ENCODE measurements around the gene FRAT1. TPM values are rescaled to one million over a fixed set of nuclear protein-coding genes. Genes with fewer than 3 reads are reported as not detected.

The FRAT1 gene
- total and polyA plus RNA-seq, 11 donors: 1.1 to 5.2 (median 4.3) TPM

DNA sequence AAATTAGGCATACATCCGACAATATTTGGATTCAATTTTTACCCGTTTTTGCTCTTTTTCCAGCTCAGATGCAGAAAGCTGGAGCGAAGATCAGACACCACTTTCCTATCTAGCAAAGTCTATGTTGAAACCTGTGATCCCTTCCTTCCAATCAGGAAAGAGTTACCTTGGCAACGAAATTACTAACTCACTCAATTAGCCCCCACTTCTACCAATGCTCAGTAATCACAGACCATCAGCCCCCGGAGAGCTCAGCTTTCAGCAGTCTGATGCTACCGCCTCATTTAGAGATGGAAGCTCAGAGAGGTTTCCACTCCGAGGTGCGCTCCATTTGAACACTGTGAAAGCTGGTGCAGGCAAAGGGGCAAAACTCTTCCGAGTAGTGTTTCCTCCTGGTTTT is 6.7 kb downstream of the FRAT1 start:
- DNase-seq (no peak), ATAC-seq (no peak)
- intact Hi-C loops (cut with DNase I): loop anchor here in 2 of 10 donors (5.0 to 10.0 kb wide), 2 partner anchors 33 to 51 kb away; partner anchors contain the start of gene ARHGAP19 (in 1 of the 2)
- no peak for TF ChIP-seq POLR2A (IDR thresholded peaks at IDR 0.05)
- TF ChIP-seq, protein P1, sequence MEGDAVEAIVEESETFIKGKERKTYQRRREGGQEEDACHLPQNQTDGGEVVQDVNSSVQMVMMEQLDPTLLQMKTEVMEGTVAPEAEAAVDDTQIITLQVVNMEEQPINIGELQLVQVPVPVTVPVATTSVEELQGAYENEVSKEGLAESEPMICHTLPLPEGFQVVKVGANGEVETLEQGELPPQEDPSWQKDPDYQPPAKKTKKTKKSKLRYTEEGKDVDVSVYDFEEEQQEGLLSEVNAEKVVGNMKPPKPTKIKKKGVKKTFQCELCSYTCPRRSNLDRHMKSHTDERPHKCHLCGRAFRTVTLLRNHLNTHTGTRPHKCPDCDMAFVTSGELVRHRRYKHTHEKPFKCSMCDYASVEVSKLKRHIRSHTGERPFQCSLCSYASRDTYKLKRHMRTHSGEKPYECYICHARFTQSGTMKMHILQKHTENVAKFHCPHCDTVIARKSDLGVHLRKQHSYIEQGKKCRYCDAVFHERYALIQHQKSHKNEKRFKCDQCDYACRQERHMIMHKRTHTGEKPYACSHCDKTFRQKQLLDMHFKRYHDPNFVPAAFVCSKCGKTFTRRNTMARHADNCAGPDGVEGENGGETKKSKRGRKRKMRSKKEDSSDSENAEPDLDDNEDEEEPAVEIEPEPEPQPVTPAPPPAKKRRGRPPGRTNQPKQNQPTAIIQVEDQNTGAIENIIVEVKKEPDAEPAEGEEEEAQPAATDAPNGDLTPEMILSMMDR (IDR thresholded peaks at IDR 0.05): no peak
- peaks cover 0 to 21% (median 14%) of the 10 kb centered on the region in 9 donors for H3K36me3 ChIP-seq
- H3K27ac ChIP-seq: no peak overlapping the region
- H3K9me3 ChIP-seq: no peaks in the 10 kb centered on the region
- H3K27me3 ChIP-seq: no peaks in the 10 kb centered on the region
- H3K4me1 ChIP-seq: peaks cover 0 to 65% (median 16%) of the 10 kb centered on the region in 12 donors
- WGBS, 4 donors: 84 to 92% (median 88%) methylated on average over 9 of the region's 9 CpGs
- no peak overlapping the region for H3K4me3 ChIP-seq

DNA sequence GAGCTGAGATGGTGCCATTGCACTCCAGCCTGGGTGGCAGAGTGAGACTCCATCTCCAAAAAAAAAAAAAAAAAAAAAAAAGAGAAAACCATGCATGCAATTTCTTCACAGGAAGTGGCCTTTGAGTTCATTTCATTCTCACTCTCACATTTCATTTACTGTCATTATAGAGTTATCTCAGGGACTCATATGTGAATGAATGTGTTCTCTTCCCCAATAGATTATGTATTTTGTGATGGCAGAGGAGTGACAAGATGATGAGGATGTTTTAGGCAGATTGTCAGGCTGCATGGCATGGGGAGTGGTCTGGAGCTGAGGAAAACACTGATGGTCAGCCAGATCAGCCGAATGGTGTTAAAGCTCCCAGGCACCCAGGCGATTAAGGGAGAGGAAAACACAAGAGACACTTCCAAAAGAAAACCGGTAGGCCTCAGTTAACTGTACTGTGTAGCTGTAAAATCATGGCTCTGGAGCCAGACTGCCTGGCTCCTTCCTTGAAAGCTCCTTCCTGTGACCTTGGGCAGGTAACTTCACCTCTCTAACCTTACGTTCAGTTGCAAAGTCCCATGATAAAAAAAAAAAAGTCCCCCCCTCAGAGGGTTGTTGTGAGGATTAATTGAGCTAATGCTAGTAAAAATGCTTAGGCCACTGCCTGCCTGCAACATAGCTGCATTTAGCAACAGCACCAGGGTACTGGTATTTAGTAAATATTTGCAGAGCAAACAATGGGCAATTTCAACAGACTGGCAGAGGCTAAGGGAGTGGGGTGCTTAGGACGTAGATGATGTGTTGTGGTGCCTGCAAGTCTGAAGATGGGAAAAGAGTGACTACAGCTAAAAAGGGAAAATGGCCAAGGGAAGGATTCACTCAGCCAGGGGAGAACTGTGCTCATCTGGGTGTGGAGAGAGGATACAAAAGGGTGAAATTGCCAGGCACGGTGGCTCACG is 8.6 kb downstream of the FRAT1 start:
- H3K36me3 ChIP-seq: peaks cover 0 to 21% (median 15%) of the 10 kb centered on the region in 9 donors
- H3K27ac ChIP-seq: no peak overlapping the region
- intact Hi-C loops (cut with DNase I): loop anchor here in 2 of 10 donors (5.0 to 10.0 kb wide), 2 partner anchors 35 to 53 kb away; partner anchors contain the start of gene ARHGAP19 (in 1 of the 2)
- ATAC-seq (no peak), DNase-seq (no peak)
- 83 to 86% (median 85%) methylated on average over 7 of the region's 7 CpGs for WGBS, 4 donors
- H3K4me3 ChIP-seq: no peak overlapping the region
- TF ChIP-seq, protein P1 (IDR thresholded peaks at IDR 0.05): no peak
- no peak for TF ChIP-seq POLR2A (IDR thresholded peaks at IDR 0.05)
- no peaks in the 10 kb centered on the region for H3K27me3 ChIP-seq
- no peaks in the 10 kb centered on the region for H3K9me3 ChIP-seq
- peaks cover 2 to 65% (median 26%) of the 10 kb centered on the region in 12 donors for H3K4me1 ChIP-seq

DNA sequence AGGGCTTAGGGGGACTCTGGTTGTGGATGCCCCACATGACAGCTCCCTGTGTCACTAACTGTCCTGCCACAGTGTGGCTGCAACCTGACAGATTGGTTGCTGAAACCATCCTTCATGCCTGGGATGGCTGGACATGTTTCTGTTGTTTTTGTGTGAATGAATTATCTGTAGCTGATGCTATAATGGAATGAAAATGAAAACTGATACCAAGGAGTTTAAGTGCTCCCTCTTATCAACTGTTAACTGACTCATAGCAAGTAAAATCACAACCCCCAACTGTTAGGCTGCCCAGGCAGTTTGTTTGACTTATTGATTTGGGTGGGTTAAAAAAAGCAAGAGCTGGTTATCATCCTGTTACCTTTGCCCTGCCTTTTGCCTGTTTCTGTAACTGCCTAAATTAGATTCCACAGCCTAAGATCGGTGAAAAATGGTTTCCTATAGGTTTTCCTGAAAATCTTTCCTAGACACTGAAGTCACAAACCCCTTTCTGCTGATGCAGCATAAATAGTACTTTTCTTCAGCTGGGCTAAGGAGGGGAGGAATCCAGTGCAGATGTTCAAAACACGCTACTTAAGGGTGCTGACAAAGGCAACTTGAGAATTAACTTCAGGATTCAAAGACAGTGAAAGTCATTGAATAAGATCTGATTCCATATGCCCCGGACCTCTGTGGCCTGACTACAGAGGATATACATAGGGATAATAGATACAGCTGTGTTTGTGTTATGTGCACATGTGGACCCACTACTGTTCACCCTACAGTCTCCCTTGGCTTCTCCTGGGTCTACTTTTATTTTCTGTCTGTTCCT is 9.8 kb downstream of the FRAT1 start:
- intact Hi-C loops (cut with DNase I): loop anchor here in 2 of 10 donors (5.0 to 10.0 kb wide), 2 partner anchors 37 to 54 kb away; partner anchors contain the start of gene ARHGAP19 (in 1 of the 2)
- H3K27me3 ChIP-seq: no peaks in the 10 kb centered on the region
- no peak overlapping the region for H3K27ac ChIP-seq
- H3K4me3 ChIP-seq: no peak overlapping the region
- ATAC-seq: no peak
- no peak for DNase-seq
- TF ChIP-seq, protein P1 (IDR thresholded peaks at IDR 0.05): no peak
- no peak for TF ChIP-seq POLR2A (IDR thresholded peaks at IDR 0.05)
- peaks cover 2 to 66% (median 27%) of the 10 kb centered on the region in 12 donors for H3K4me1 ChIP-seq
- H3K36me3 ChIP-seq: peaks cover 0 to 21% (median 15%) of the 10 kb centered on the region in 9 donors
- no peaks in the 10 kb centered on the region for H3K9me3 ChIP-seq
- 71 to 84% (median 81%) methylated on average over 3 of the region's 3 CpGs for WGBS, 4 donors
